H9 (cell line): ENCODE results near the gene SGCD. TPM values are rescaled to one million over a fixed set of nuclear protein-coding genes. Genes with fewer than 3 reads are reported as not detected.

Experiments used
- DNase-seq: peaks from one replicate; pipeline ENCODE4 v3.0.0-alpha.2; 2017
- H2AFZ ChIP-seq: one replicate; pipeline ENCODE4 v1.6.1; 2013; ENCODE audit warnings: mild to moderate bottlenecking, low read length, control low read depth, moderate library complexity
- H2AK5ac ChIP-seq: 2 replicates; pipeline ENCODE4 v1.6.1; 2013; ENCODE audit warnings: low read length, control low read depth, mixed read lengths; ENCODE audit not compliant: insufficient read length
- H2BK120ac ChIP-seq: one replicate; pipeline ENCODE4 v1.6.1; 2013; ENCODE audit warnings: low read depth, mild to moderate bottlenecking, low read length, control low read depth, inconsistent platforms; ENCODE audit not compliant: poor library complexity, severe bottlenecking
- H2BK12ac ChIP-seq: 2 replicates; pipeline ENCODE4 v1.6.1; 2013; ENCODE audit warnings: low read length, control low read depth, mixed read lengths, low read depth; ENCODE audit not compliant: insufficient read length
- H2BK15ac ChIP-seq: 2 replicates; pipeline ENCODE4 v1.6.1; 2013; ENCODE audit warnings: low read depth, low read length, control low read depth
- H2BK20ac ChIP-seq: one replicate; pipeline ENCODE4 v1.6.1; 2013; ENCODE audit warnings: low read depth, mild to moderate bottlenecking, low read length, control low read depth, inconsistent platforms; ENCODE audit not compliant: poor library complexity, severe bottlenecking
- H2BK5ac ChIP-seq: 2 replicates; pipeline ENCODE4 v1.6.1; 2013; ENCODE audit warnings: low read length, control low read depth, mixed read lengths; ENCODE audit not compliant: insufficient read length
- H3K14ac ChIP-seq: 2 replicates; pipeline ENCODE4 v1.6.1; 2013; ENCODE audit warnings: low read length, control low read depth; ENCODE audit not compliant: insufficient read depth
- H3K18ac ChIP-seq: 2 replicates; pipeline ENCODE4 v1.6.1; 2013; ENCODE audit warnings: low read depth, mild to moderate bottlenecking, mixed read lengths, low read length, control low read depth; ENCODE audit not compliant: insufficient read length
- H3K23ac ChIP-seq: 2 replicates; pipeline ENCODE4 v1.6.1; 2013; ENCODE audit warnings: low read length, control low read depth, mixed read lengths, low read depth; ENCODE audit not compliant: insufficient read length
- H3K23me2 ChIP-seq: 2 replicates; pipeline ENCODE4 v1.6.1; 2013; ENCODE audit warnings: low read depth, mild to moderate bottlenecking, mixed read lengths, low read length, control low read depth; ENCODE audit not compliant: insufficient read length, poor library complexity, severe bottlenecking
- H3K27ac ChIP-seq: 2 replicates; pipeline ENCODE4 v1.5.1; 2013; ENCODE audit warnings: low read length, control low read depth, mixed read lengths, low read depth; ENCODE audit not compliant: insufficient read length
- H3K27me3 ChIP-seq: 2 replicates; pipeline ENCODE4 v1.6.1; 2013; ENCODE audit warnings: low read length, control low read depth, inconsistent platforms; ENCODE audit not compliant: insufficient read depth
- H3K4ac ChIP-seq: 2 replicates; pipeline ENCODE4 v1.6.1; 2013; ENCODE audit warnings: low read depth, mild to moderate bottlenecking, control low read depth, inconsistent platforms, low read length, moderate library complexity
- H3K4me1 ChIP-seq: 2 replicates; pipeline ENCODE4 v1.6.1; 2013; ENCODE audit warnings: low read length, control low read depth, inconsistent platforms; ENCODE audit not compliant: insufficient read depth
- H3K4me2 ChIP-seq: 2 replicates; pipeline ENCODE4 v1.6.1; 2013; ENCODE audit warnings: low read length, control low read depth, mixed read lengths; ENCODE audit not compliant: insufficient read length, insufficient read depth
- H3K56ac ChIP-seq: 2 replicates; pipeline ENCODE4 v1.6.1; 2013; ENCODE audit warnings: low read depth, mild to moderate bottlenecking, mixed read lengths, low read length, control low read depth; ENCODE audit not compliant: insufficient read length
- H3K79me1 ChIP-seq: 2 replicates; pipeline ENCODE4 v1.6.1; 2013; ENCODE audit warnings: low read depth, mild to moderate bottlenecking, moderate library complexity, low read length, control low read depth, inconsistent platforms; ENCODE audit not compliant: insufficient read depth, poor library complexity, severe bottlenecking
- H3K79me2 ChIP-seq: 2 replicates; pipeline ENCODE4 v1.6.1; 2013; ENCODE audit warnings: low read length, control low read depth, inconsistent platforms; ENCODE audit not compliant: insufficient read depth
- H3K9ac ChIP-seq: 2 replicates; pipeline ENCODE4 v1.6.1; 2013; ENCODE audit warnings: low read length, control low read depth, mixed read lengths; ENCODE audit not compliant: insufficient read length; ENCODE audit errors: extremely low read depth
- H3K9me3 ChIP-seq: one replicate; pipeline ENCODE4 v1.6.1; 2013; ENCODE audit warnings: low read depth, low read length, inconsistent platforms; ENCODE audit not compliant: control insufficient read depth
- H3T11ph ChIP-seq: one replicate; pipeline ENCODE4 v1.6.1; 2013; ENCODE audit warnings: mild to moderate bottlenecking, low read length, control low read depth, inconsistent platforms
- H4K20me1 ChIP-seq: one replicate; pipeline ENCODE4 v1.6.1; 2013; ENCODE audit not compliant: control insufficient read depth, insufficient read length, insufficient read depth
- H4K5ac ChIP-seq: 2 replicates; pipeline ENCODE4 v1.6.1; 2013; ENCODE audit warnings: low read depth, mild to moderate bottlenecking, mixed read lengths, low read length, control low read depth; ENCODE audit not compliant: insufficient read length
- H4K8ac ChIP-seq: replicated peaks from 2 replicates; pipeline ENCODE4 v1.6.1; 2013; ENCODE audit warnings: low read length, control low read depth, mixed read lengths, low read depth; ENCODE audit not compliant: insufficient read length
- H4K91ac ChIP-seq: 2 replicates; pipeline ENCODE4 v1.6.1; 2013; ENCODE audit warnings: low read depth, mild to moderate bottlenecking, moderate library complexity, mixed read lengths, low read length, control low read depth; ENCODE audit not compliant: insufficient read length
- H3K27ac Mint-ChIP-seq, 3 experiments: 2 replicates in 2 of 3; 3 replicates in 1 of 3; pipeline ENCODE4 v1.8.0; 2020 to 2021; ENCODE audit warnings: mixed read lengths in 3 of 3, mild to moderate bottlenecking in 1 of 3, moderate library complexity in 1 of 3
- H3K27me3 Mint-ChIP-seq: 2 replicates; pipeline ENCODE4 v1.8.0; 2021; ENCODE audit warnings: low read depth, mild to moderate bottlenecking, moderate library complexity, mixed read lengths
- H3K36me3 Mint-ChIP-seq, 3 experiments: 2 replicates in 2 of 3; 3 replicates in 1 of 3; pipeline ENCODE4 v1.8.0; 2020 to 2021; ENCODE audit warnings: low read depth in 3 of 3, mixed read lengths in 3 of 3; ENCODE audit not compliant: insufficient read depth in 1 of 3
- H3K4me1 Mint-ChIP-seq, 2 experiments: 2 replicates each; pipeline ENCODE4 v1.8.0; 2020; ENCODE audit warnings: mixed read lengths in 2 of 2
- H3K4me3 Mint-ChIP-seq, 2 experiments: 2 replicates in 1 of 2; 3 replicates in 1 of 2; pipeline ENCODE4 v1.8.0; 2020 to 2021; ENCODE audit warnings: mild to moderate bottlenecking in 2 of 2, mixed read lengths in 2 of 2, moderate library complexity in 1 of 2
- H3K9me3 Mint-ChIP-seq, 2 experiments: 2 replicates in 1 of 2; 3 replicates in 1 of 2; pipeline ENCODE4 v1.8.0; 2020; ENCODE audit warnings: mild to moderate bottlenecking in 2 of 2, mixed read lengths in 2 of 2, moderate library complexity in 1 of 2
- CTCF ChIP-seq: fragments of 200-600 bp; sonication (generic); conservative IDR thresholded peaks from 3 replicates; pipeline ENCODE4 v1.8.0; 2021; ENCODE audit warnings: antibody characterized with exemption, mild to moderate bottlenecking
- WGBS: extraction: QIAGEN DNeasy Blood & Tissue Kit; methylation state at CpG from one replicate; pipeline ENCODE4 v1.1.7; 2013; ENCODE audit warnings: missing lambda C conversion rate, low lambda C conversion rate, mixed read lengths; ENCODE audit not compliant: insufficient read length; ENCODE audit errors: extremely low coverage; 5-methylcytosine and 5-hydroxymethylcytosine counted together
- total RNA-seq: library from RNA; stranded (reverse); gene quantifications from 2 replicates; pipeline ENCODE4 v1.2.1, GENCODE V29; 2021

The SGCD gene
- total RNA-seq, 1 experiment from 2014 or later: 0.11 TPM

GRCh38 chr5:156379206-156379605 is 52.2 kb downstream of the SGCD start:
- Histone ChIP-seq H3K18ac (no peak overlapping the region), H3K9me3 (no peaks in the 10 kb centered on the region), H4K5ac (no peak overlapping the region), H4K91ac (no peak overlapping the region), H3K56ac (no peak overlapping the region), H2AFZ (no peak overlapping the region), H3K4me1 (no peaks in the 10 kb centered on the region), H2BK15ac (no peak overlapping the region), H3K23ac (no peak overlapping the region), H2BK12ac (no peak overlapping the region), H4K8ac (no peak overlapping the region), H3K4ac (no peak overlapping the region), H3K23me2 (no peaks in the 10 kb centered on the region), H3K27ac (no peak overlapping the region), H3K14ac (no peak overlapping the region), H3K79me2 (no peaks in the 10 kb centered on the region), H3K9ac (no peak overlapping the region), H3K4me2 (no peak overlapping the region), H4K20me1 (no peaks in the 10 kb centered on the region), H2BK5ac (no peak overlapping the region), H3K79me1 (no peaks in the 10 kb centered on the region), H2BK120ac (no peak overlapping the region), H2BK20ac (no peak overlapping the region), H3T11ph (no peak overlapping the region), H3K27me3 (no peaks in the 10 kb centered on the region), H2AK5ac (no peak overlapping the region)
- H3K9me3 Mint-ChIP-seq: no peaks in the 10 kb centered on the region; a peak in 1 of 5 replicates
- WGBS: no CpG with 5 or more reads among the region's 1 CpG
- no peak for TF ChIP-seq CTCF
- no peak overlapping the region for H3K4me3 Mint-ChIP-seq
- H3K36me3 Mint-ChIP-seq: no peaks in the 10 kb centered on the region
- no peak overlapping the region for H3K27ac Mint-ChIP-seq
- H3K4me1 Mint-ChIP-seq: no peaks in the 10 kb centered on the region
- no peak for DNase-seq
- H3K27me3 Mint-ChIP-seq: no peaks in the 10 kb centered on the region
